OCI-LY7 (cell line): ENCODE measurements around the gene ZNF497.

Source experiments
- CTCF ChIP-seq: fragments of 200-600 bp; sonication (generic); conservative IDR thresholded peaks from 2 replicates; pipeline ENCODE4 v1.5.1; 2014; ENCODE audit warnings: mild to moderate bottlenecking, antibody characterized with exemption, low read length, moderate library complexity, mixed read lengths
- EZH2phosphoT487 ChIP-seq: fragments of 200-600 bp; sonication (generic); IDR thresholded peaks from 2 replicates; pipeline ENCODE4 v1.6.1; 2018; ENCODE audit warnings: low read depth, borderline replicate concordance, mild to moderate bottlenecking, mixed run types, antibody characterized with exemption, low read length, moderate library complexity, mixed read lengths

GRCh38 chr19:58395220-58395978 is 32.8 kb upstream of the ZNF497 start, which contains the start of gene RNF225:
- no peak for TF ChIP-seq CTCF
- no peak for TF ChIP-seq EZH2phosphoT487
